Spleen (tissue), 7 donors: Measurements from ENCODE around the gene BTBD18.
A peak's percentile ranks its signal among the peaks of the same experiment; 100 is the strongest.

Experiments used
- CTCF ChIP-seq, 11 experiments: fragments of 200-600 bp in 7 of 11; fragments of 450-650 bp in 4 of 11; sonication (generic) in 4 of 11; IDR thresholded peaks in 8 of 11; conservative IDR thresholded peaks in 3 of 11; 1 replicate in 7 of 11; 2 replicates in 4 of 11; pipeline versions ENCODE4 v1.4.0 to v1.8.0; 2016 to 2021; ENCODE audit warnings: antibody characterized with exemption in 11 of 11, inconsistent platforms in 4 of 11, mild to moderate bottlenecking in 1 of 11
- POLR2A ChIP-seq, 3 donors: fragments of 450-650 bp; IDR thresholded peaks; one replicate each; pipeline ENCODE4 v1.5.1; 2017; ENCODE audit warnings: antibody characterized with exemption in 3 of 3, mild to moderate bottlenecking in 1 of 3
- POLR2AphosphoS5 ChIP-seq, 3 donors: sonication (generic); formaldehyde crosslinking; IDR thresholded peaks; one replicate each; pipeline ENCODE4 v1.5.1; 2017; ENCODE audit warnings: antibody characterized with exemption in 3 of 3
- donor health status: DM: no; HTN: no; CAD: no; lungs with moderate emphysema.
- donor health status: DM: no; HTN: no; CAD: no.
- donor health status: DM: no; HTN: no; CAD: no.

DNA sequence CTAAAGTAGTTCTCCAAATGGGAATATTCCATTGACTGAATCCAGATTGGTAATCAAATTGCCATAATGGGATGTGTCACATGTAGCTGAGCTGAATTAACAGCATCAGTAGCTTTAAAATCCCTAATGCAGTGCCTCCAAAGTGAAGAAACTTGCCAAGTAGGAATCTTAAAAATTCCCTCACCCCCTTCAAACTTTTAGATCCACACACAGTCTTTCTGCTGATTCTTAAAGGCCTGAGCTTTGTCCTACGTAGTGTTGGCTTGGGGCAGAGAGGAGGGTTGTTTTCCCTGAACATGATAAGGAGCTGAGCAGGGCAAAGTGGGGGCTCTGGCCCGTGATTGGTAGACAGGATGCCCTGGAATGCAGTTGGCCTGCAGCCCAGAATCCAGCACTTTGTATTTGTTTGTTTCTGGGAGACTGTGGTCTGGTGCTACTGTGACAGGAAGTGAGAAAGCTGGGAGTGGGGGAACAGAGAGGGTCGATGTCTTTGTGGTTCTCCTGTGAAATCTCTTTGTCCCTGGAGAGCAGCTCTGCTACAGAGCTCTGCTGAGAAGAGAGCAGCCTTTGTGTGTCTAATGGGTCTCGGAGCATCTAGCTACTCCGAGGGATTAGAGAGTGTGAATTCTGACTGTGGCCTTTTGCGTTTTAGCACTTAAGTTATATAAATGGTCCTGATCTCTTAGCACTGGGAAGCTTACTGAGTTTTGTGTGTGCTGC is 26.9 kb upstream of the BTBD18 start:
- TF ChIP-seq CTCF (IDR thresholded peaks at IDR 0.05 in 8 of 11, conservative IDR thresholded peaks at IDR 0.05 in 3 of 11) (no peak), POLR2A (IDR thresholded peaks at IDR 0.05) (no peak), POLR2AphosphoS5 (IDR thresholded peaks at IDR 0.05) (peak in 2 of 3 donors; percentile 74 to 85)
